CD4-positive, alpha-beta T cell (primary cell): ENCODE measurements around the gene AXIN1. TPM values are rescaled to one million over a fixed set of nuclear protein-coding genes. Genes with fewer than 3 reads are reported as not detected.

ENCODE experiments used
- ATAC-seq: fragments of 200-7000 bp; cut with Tn5 transposase; one replicate; pipeline ENCODE4 v1.10.0; 2022; ENCODE audit warnings: mild to moderate bottlenecking; ENCODE audit not compliant: poor library complexity
- CTCF ChIA-PET: fragments of 350-600 bp; sonication (Branson Sonifier 250); formaldehyde crosslinking; loops from one replicate; lab custom pipeline; 2021; ENCODE audit warnings: antibody characterized with exemption, inconsistent platforms; lab: Charles Lee
- POLR2A ChIA-PET: fragments of 350-600 bp; sonication (Branson Sonifier 250); formaldehyde crosslinking; loops from one replicate; lab custom pipeline; 2021; ENCODE audit warnings: antibody characterized with exemption, inconsistent platforms; lab: Charles Lee
- DNase-seq, 14 experiments: peaks; one replicate each; pipeline ENCODE4 v3.0.0-alpha.2; 2013 to 2020; ENCODE audit warnings: mixed read lengths in 2 of 14
- H3K27ac ChIP-seq, 2 donors: one replicate each; pipeline versions ENCODE4 v1.5.1 to v1.7.0; 2013; ENCODE audit warnings: low read length in 2 of 2, low read depth in 1 of 2, mild to moderate bottlenecking in 1 of 2
- H3K27me3 ChIP-seq, 2 experiments: 1 replicate in 1 of 2; 2 replicates in 1 of 2; pipeline versions ENCODE4 v1.6.1 to v1.7.0; 2013; ENCODE audit warnings: low read length in 2 of 2, control low read depth in 1 of 2, mild to moderate bottlenecking in 1 of 2, moderate library complexity in 1 of 2; ENCODE audit not compliant: insufficient read depth in 2 of 2, control insufficient read depth in 1 of 2
- H3K36me3 ChIP-seq: one replicate; pipeline ENCODE4 v1.6.1; 2013; ENCODE audit warnings: low read length, control low read depth; ENCODE audit not compliant: insufficient read depth
- H3K4me1 ChIP-seq: one replicate; pipeline ENCODE4 v1.6.1; 2013; ENCODE audit warnings: low read length, control low read depth; ENCODE audit not compliant: insufficient read depth
- H3K4me3 ChIP-seq: one replicate; pipeline ENCODE4 v1.5.1; 2013; ENCODE audit warnings: mild to moderate bottlenecking, low read length, moderate library complexity
- H3K9me3 ChIP-seq, 2 experiments: 1 replicate in 1 of 2; 2 replicates in 1 of 2; pipeline versions ENCODE4 v1.6.1 to v1.7.0; 2013; ENCODE audit warnings: low read length in 2 of 2, mild to moderate bottlenecking in 2 of 2, control low read depth in 1 of 2, moderate library complexity in 1 of 2; ENCODE audit not compliant: control insufficient read depth in 1 of 2, insufficient read depth in 1 of 2
- H3K27ac Mint-ChIP-seq: one replicate; pipeline ENCODE4 v1.8.0; 2020; ENCODE audit warnings: mixed read lengths
- H3K27me3 Mint-ChIP-seq: one replicate; pipeline ENCODE4 v1.8.0; 2021; ENCODE audit warnings: mixed read lengths
- H3K36me3 Mint-ChIP-seq: one replicate; pipeline ENCODE4 v1.8.0; 2021; ENCODE audit warnings: low read depth, mixed read lengths
- H3K4me1 Mint-ChIP-seq: one replicate; pipeline ENCODE4 v1.8.0; 2021; ENCODE audit warnings: low read depth, mixed read lengths
- H3K4me3 Mint-ChIP-seq: one replicate; pipeline ENCODE4 v1.8.0; 2020; ENCODE audit warnings: mild to moderate bottlenecking, mixed read lengths
- H3K9me3 Mint-ChIP-seq: one replicate; pipeline ENCODE4 v1.8.0; 2020; ENCODE audit warnings: mixed read lengths
- CTCF ChIP-seq: fragments of 200-600 bp; IDR thresholded peaks from one replicate; pipeline ENCODE4 v1.8.0; 2022; ENCODE audit warnings: antibody characterized with exemption, mild to moderate bottlenecking
- intact Hi-C, 2 experiments: fragments of 100-400 bp; cut with DNase I in 1 of 2; cut with micrococcal nuclease in 1 of 2; formaldehyde crosslinking; loops; one replicate each; pipeline versions ENCODE4 v1.15.1 to v1.9.0; 2023 to 2025; cut with DNase I, micrococcal nuclease
- total RNA-seq, 174 experiments: library from RNA in 2 of 174; stranded (reverse) in 2 of 174; gene quantifications; one replicate each; pipeline ENCODE4 v1.2.3 and lab custom pipeline; 2021 to 2026

The AXIN1 gene
- total RNA-seq, 2 experiments from 2014 or later, result 24.7 to 26.3 TPM

- Mint-ChIP-seq H3K9me3 (no peaks in the 10 kb centered on the region), H3K4me3 (peak overlapping the region; percentile 81), H3K36me3 (peaks cover 47% of the 10 kb centered on the region), H3K4me1 (peaks cover 56% of the 10 kb centered on the region), H3K27ac (peak overlapping the region; percentile 47), H3K27me3 (no peaks in the 10 kb centered on the region)
- no peak for TF ChIP-seq CTCF
- no peaks in the 10 kb centered on the region for H3K9me3 ChIP-seq
- no peaks in the 10 kb centered on the region for H3K27me3 ChIP-seq
- DNase-seq, result no peak
- H3K4me1 ChIP-seq, result peaks cover 76% of the 10 kb centered on the region
- intact Hi-C loops, result no loop called here
- H3K36me3 ChIP-seq, result peaks cover 30% of the 10 kb centered on the region
- H3K4me3 ChIP-seq, result no peak overlapping the region
- CTCF ChIA-PET, result no interaction called here
- POLR2A ChIA-PET, result interaction anchor here (0.7 to 0.9 kb wide), 2 partner anchors 9 to 105 kb away, joined by 3 read pairs; no protein-coding TSS in a partner anchor
- no peak for ATAC-seq
- no peak overlapping the region for H3K27ac ChIP-seq
These were observed 12.0 kb downstream of the AXIN1 start for GRCh38 chr16:340370-341091.

- intact Hi-C loops, result no loop called here
- TF ChIP-seq CTCF, result no peak
- ChIA-PET CTCF (no interaction called here), POLR2A (no interaction called here)
- H3K4me1 Mint-ChIP-seq, result peaks cover 55% of the 10 kb centered on the region
- Histone ChIP-seq H3K27me3 (no peaks in the 10 kb centered on the region), H3K4me3 (no peak overlapping the region), H3K36me3 (peaks cover 24% of the 10 kb centered on the region), H3K4me1 (peaks cover 74% of the 10 kb centered on the region), H3K27ac (no peak overlapping the region), H3K9me3 (no peaks in the 10 kb centered on the region)
- DNase-seq (peak in 1 of 14 experiments; percentile 36), ATAC-seq (peak; percentile 66)
- peak overlapping the region; percentile 81 for H3K4me3 Mint-ChIP-seq
- peak overlapping the region; percentile 71 for H3K27ac Mint-ChIP-seq
- no peaks in the 10 kb centered on the region for H3K27me3 Mint-ChIP-seq
- H3K36me3 Mint-ChIP-seq, result peaks cover 39% of the 10 kb centered on the region
- no peaks in the 10 kb centered on the region for H3K9me3 Mint-ChIP-seq
These were observed 12.8 kb downstream of the AXIN1 start for GRCh38 chr16:339680-340079.

- H3K9me3 Mint-ChIP-seq, result no peaks in the 10 kb centered on the region
- no peak for ATAC-seq
- peaks cover 26% of the 10 kb centered on the region for H3K36me3 Mint-ChIP-seq
- Histone ChIP-seq H3K4me3 (no peak overlapping the region), H3K27me3 (no peaks in the 10 kb centered on the region), H3K4me1 (peaks cover 77% of the 10 kb centered on the region), H3K9me3 (no peaks in the 10 kb centered on the region), H3K27ac (no peak overlapping the region), H3K36me3 (peaks cover 14% of the 10 kb centered on the region)
- H3K4me3 Mint-ChIP-seq, result no peak overlapping the region
- peaks cover 66% of the 10 kb centered on the region for H3K4me1 Mint-ChIP-seq
- no peaks in the 10 kb centered on the region for H3K27me3 Mint-ChIP-seq
- CTCF ChIA-PET, result no interaction called here
- no peak overlapping the region for H3K27ac Mint-ChIP-seq
- POLR2A ChIA-PET, result interaction anchor here (1.2 kb wide), 1 partner anchor 16 kb away, joined by 3 read pairs; no protein-coding TSS in a partner anchor
- DNase-seq, result no peak
- TF ChIP-seq CTCF, result no peak
- intact Hi-C loops, result no loop called here
These were observed 14.4 kb downstream of the AXIN1 start for GRCh38 chr16:337975-338575.
